ENCODE results near the gene ACAA1. TPM values are rescaled to one million over a fixed set of nuclear protein-coding genes. Genes with fewer than 3 reads are reported as not detected.
A peak's percentile ranks its signal among the peaks of the same experiment; 100 is the strongest.

ACAA1 gene, protein sequence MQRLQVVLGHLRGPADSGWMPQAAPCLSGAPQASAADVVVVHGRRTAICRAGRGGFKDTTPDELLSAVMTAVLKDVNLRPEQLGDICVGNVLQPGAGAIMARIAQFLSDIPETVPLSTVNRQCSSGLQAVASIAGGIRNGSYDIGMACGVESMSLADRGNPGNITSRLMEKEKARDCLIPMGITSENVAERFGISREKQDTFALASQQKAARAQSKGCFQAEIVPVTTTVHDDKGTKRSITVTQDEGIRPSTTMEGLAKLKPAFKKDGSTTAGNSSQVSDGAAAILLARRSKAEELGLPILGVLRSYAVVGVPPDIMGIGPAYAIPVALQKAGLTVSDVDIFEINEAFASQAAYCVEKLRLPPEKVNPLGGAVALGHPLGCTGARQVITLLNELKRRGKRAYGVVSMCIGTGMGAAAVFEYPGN
- total RNA-seq = 100 to 1,000 TPM; 123 to 278 (median 204) TPM

DNA sequence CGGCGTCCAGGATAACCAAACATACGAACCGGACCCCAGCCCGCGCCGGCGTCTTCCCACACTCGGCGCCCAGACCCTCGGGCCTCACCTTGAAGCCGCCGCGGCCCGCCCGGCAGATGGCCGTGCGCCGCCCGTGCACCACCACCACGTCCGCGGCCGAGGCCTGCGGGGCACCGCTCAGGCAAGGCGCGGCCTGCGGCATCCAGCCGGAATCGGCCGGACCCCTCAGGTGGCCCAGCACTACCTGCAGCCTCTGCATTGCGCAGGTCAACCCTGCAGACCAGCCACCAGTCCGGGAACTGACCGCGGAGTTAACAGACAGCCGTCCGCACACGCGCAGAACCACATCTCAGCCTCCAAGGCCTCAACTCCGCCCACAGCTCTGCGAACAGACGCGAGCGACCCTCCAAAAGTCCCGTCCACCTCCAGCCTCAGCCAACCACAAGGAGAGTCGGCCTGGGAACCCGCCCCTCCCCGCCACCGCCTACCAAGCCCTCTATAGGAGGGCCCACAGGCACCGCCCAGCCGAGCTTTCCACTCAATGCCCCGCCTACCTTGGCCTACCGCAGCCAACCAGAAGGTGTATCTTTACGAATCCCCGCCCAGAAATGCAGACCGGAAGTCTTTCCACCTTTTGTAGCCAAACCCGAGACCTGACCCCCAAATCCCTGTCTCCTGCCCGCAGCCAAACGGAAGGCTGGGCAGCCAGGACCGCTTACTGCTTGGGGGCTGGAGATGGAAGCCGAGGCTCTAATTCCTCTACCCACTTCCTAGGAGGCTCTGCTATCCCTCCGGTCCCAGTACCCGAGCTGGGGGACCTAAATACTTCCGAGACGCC lies at the start of gene ACAA1:
ACAA1 (minus strand) TSS at position 351 of the 838 bp plus-strand sequence; CDS start at position 259, 92 bp downstream.
- peaks cover 0 to 16% (median 3%) of the 10 kb centered on the region in 4 donors for H3K36me3 ChIP-seq
- TF ChIP-seq EP300 (IDR thresholded peaks at IDR 0.05; ENCODE audit: low read depth) = no peak
- TF ChIP-seq POLR2A (IDR thresholded peaks at IDR 0.05) = peak; percentile 97
- peak; percentile 96 to 98 (median 96) for TF ChIP-seq POLR2AphosphoS5 (IDR thresholded peaks at IDR 0.05)
- peak; percentile 100 for DNase-seq
- intact Hi-C loops (cut with DNase I; ENCODE audit: low total_unique reads) (no loop called here), in situ Hi-C loops (cut with MboI; ENCODE audit: low pct_ligation_motif_present in 1 of 4, low pct_unique_long_range_greater_than_20kb in 1 of 4, low sequenced_read_pairs in 3 of 4) (loop anchor here in 2 of 4 donors (25.0 kb wide), 2 partner anchors 325 to 350 kb away; partner anchors contain the start of genes ACVR2B (in 1 of the 2) and EXOG (in 1 of the 2))
- peak within 1 kb of the TSS; percentile 92 to 97 (median 95) for H3K27ac ChIP-seq
- peak within 1 kb of the TSS; percentile 62 to 99 (median 89) for H3K4me3 ChIP-seq
- 0 to 1% methylated on average over 5 to 63 of the region's 66 CpGs for WGBS, 2 donors (ENCODE audit: low coverage in 1 of 2)
- peaks cover 35 to 61% (median 52%) of the 10 kb centered on the region in 4 donors for H3K4me1 ChIP-seq
- no peaks in the 10 kb centered on the region for H3K27me3 ChIP-seq
- H3K9me3 ChIP-seq = no peaks in the 10 kb centered on the region

DNA sequence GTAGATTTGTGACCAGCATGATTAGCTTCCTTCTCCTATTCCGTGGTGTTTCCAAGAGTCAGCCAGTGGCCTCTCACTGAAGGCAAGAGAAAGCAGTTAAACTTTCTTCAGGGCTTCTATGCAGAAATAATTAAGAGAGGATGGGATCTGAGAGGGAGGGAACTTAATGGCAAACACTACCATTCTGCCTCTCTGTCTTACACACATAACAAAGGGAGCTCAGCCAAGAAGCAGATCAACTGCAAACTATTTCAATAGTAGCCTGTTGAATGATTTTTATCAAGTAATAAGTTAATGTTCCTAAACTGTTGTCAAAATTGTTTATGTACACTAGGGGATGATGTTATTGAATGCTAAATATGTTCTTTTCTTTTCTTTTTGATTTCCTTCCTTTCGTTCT lies 40.3 kb upstream of the ACAA1 start:
- Histone ChIP-seq H3K27ac (no peak overlapping the region), H3K4me1 (peaks cover 0 to 18% (median 6%) of the 10 kb centered on the region in 4 donors), H3K27me3 (no peaks in the 10 kb centered on the region), H3K36me3 (no peaks in the 10 kb centered on the region), H3K4me3 (no peak overlapping the region), H3K9me3 (no peaks in the 10 kb centered on the region)
- in situ Hi-C loops (cut with MboI; ENCODE audit: low pct_ligation_motif_present in 1 of 4, low pct_unique_long_range_greater_than_20kb in 1 of 4, low sequenced_read_pairs in 3 of 4) (no loop called here), intact Hi-C loops (cut with DNase I; ENCODE audit: low total_unique reads) (no loop called here)
- 73 to 76% methylated on average over 2 of the region's 2 CpGs for WGBS, 2 donors (ENCODE audit: low coverage in 1 of 2)
- DNase-seq = no peak
- TF ChIP-seq POLR2A (IDR thresholded peaks at IDR 0.05) = no peak
- TF ChIP-seq POLR2AphosphoS5 (IDR thresholded peaks at IDR 0.05) = no peak
- TF ChIP-seq EP300 (IDR thresholded peaks at IDR 0.05; ENCODE audit: low read depth) = no peak
- TF ChIP-seq, protein P1, sequence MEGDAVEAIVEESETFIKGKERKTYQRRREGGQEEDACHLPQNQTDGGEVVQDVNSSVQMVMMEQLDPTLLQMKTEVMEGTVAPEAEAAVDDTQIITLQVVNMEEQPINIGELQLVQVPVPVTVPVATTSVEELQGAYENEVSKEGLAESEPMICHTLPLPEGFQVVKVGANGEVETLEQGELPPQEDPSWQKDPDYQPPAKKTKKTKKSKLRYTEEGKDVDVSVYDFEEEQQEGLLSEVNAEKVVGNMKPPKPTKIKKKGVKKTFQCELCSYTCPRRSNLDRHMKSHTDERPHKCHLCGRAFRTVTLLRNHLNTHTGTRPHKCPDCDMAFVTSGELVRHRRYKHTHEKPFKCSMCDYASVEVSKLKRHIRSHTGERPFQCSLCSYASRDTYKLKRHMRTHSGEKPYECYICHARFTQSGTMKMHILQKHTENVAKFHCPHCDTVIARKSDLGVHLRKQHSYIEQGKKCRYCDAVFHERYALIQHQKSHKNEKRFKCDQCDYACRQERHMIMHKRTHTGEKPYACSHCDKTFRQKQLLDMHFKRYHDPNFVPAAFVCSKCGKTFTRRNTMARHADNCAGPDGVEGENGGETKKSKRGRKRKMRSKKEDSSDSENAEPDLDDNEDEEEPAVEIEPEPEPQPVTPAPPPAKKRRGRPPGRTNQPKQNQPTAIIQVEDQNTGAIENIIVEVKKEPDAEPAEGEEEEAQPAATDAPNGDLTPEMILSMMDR (IDR thresholded peaks at IDR 0.05) = no peak

DNA sequence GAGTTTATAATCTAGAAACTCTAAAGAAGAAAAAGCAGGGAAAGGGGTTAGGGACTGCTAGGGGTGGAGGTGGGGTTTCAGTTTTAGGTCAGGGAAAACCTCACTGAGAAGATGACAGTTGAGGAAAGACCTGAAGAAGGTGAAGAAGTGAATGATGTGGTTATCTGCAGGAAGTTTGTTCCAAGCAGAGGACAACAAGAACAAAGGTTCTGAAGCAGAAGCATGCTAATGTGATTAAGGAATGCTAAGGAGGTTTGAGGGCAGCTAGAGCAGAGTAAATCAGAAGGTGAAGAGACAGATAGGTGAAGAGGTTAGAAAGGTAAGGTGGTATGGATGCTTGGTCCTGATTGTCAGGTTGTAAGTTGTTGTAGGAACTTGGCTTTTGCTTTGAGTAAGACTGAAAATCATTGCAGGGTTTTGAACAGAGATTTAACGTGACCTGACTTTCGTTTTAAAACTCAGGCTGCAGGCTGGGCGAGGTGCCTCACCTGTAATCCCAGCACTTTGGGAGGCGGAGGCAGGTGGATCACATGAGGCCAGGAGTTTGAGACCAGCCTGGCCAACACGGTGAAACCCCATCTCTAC lies 37.0 kb upstream of the ACAA1 start:
- TF ChIP-seq POLR2AphosphoS5 (IDR thresholded peaks at IDR 0.05) (no peak), POLR2A (IDR thresholded peaks at IDR 0.05) (no peak)
- TF ChIP-seq, protein P1 (IDR thresholded peaks at IDR 0.05) = no peak
- Histone ChIP-seq H3K36me3 (no peaks in the 10 kb centered on the region), H3K27ac (no peak overlapping the region), H3K4me1 (peaks cover 0 to 18% (median 4%) of the 10 kb centered on the region in 4 donors), H3K4me3 (no peak overlapping the region), H3K9me3 (no peaks in the 10 kb centered on the region), H3K27me3 (no peaks in the 10 kb centered on the region)
- no peak for DNase-seq
- in situ Hi-C loops (cut with MboI; ENCODE audit: low pct_ligation_motif_present in 1 of 4, low pct_unique_long_range_greater_than_20kb in 1 of 4, low sequenced_read_pairs in 3 of 4) = no loop called here
- intact Hi-C loops (cut with DNase I; ENCODE audit: low total_unique reads) = no loop called here
- WGBS, 2 donors (ENCODE audit: low coverage in 1 of 2) = 50 to 66% methylated on average over 2 to 5 of the region's 5 CpGs

DNA sequence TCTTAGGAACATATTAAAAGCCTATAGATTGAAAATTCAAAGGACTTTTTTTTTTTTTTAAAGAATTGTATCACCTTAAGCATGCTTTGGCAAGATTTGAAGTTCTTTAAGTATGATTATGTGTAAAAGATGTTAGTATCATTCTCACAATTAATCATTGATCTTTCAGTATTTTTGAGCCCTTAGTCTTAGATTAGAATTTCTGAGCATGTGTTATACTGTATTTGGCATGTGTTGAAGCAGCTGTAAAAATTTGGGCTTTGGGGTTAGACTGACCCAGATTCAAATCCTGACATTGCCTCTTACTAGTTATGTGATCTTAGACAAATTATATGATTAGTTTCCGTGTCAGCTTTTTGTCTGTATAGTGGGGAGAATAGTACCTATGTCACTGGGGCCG lies 34.7 kb upstream of the ACAA1 start:
- no peak for DNase-seq
- TF ChIP-seq POLR2A (IDR thresholded peaks at IDR 0.05) = no peak
- no peak for TF ChIP-seq EP300 (IDR thresholded peaks at IDR 0.05; ENCODE audit: low read depth)
- TF ChIP-seq POLR2AphosphoS5 (IDR thresholded peaks at IDR 0.05) = no peak
- TF ChIP-seq, protein P1 (IDR thresholded peaks at IDR 0.05) = no peak
- H3K4me3 ChIP-seq = no peak overlapping the region
- H3K4me1 ChIP-seq = peaks cover 8 to 40% (median 12%) of the 10 kb centered on the region in 4 donors
- no peaks in the 10 kb centered on the region for H3K9me3 ChIP-seq
- in situ Hi-C loops (cut with MboI; ENCODE audit: low pct_ligation_motif_present in 1 of 4, low pct_unique_long_range_greater_than_20kb in 1 of 4, low sequenced_read_pairs in 3 of 4) = no loop called here
- 67 to 86% methylated on average over 1 to 2 of the region's 2 CpGs for WGBS, 2 donors (ENCODE audit: low coverage in 1 of 2)
- no peaks in the 10 kb centered on the region for H3K27me3 ChIP-seq
- intact Hi-C loops (cut with DNase I; ENCODE audit: low total_unique reads) = no loop called here
- H3K36me3 ChIP-seq = no peaks in the 10 kb centered on the region
- H3K27ac ChIP-seq = no peak overlapping the region

Data from transverse colon (tissue), 4 donors.